Measurements from ENCODE around the gene HSDL2. TPM values are rescaled to one million over a fixed set of nuclear protein-coding genes. Genes with fewer than 3 reads are reported as not detected.

Gene HSDL2
- total RNA-seq, 1 donor from 2014 or later: 26.5 TPM

DNA sequence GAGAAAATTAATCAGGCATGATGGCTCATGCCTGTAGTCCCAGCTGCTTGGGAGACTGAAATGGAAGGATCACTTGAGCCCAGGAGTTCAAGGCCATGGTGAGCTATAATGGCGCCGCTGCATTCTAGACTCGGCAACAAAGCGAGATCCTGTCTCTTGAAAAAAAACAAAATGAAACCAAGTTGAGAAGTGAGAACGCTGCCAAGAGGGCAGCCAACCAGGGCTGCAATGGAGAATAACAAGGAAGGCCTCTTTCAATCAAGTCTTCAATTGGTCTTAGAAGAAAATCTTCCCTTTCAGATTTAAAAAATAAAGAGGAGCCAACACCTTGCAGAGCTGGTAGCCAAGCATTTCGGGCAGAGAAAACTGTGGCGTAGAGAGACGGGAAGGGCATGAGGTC, 121.4 kb downstream of the HSDL2 start:
- H3K4me3 Mint-ChIP-seq: no peak overlapping the region
- no peak for DNase-seq (ENCODE audit: low spot score in 2 of 2, unreplicated experiment in 2 of 2)
- TF ChIP-seq, protein P1, sequence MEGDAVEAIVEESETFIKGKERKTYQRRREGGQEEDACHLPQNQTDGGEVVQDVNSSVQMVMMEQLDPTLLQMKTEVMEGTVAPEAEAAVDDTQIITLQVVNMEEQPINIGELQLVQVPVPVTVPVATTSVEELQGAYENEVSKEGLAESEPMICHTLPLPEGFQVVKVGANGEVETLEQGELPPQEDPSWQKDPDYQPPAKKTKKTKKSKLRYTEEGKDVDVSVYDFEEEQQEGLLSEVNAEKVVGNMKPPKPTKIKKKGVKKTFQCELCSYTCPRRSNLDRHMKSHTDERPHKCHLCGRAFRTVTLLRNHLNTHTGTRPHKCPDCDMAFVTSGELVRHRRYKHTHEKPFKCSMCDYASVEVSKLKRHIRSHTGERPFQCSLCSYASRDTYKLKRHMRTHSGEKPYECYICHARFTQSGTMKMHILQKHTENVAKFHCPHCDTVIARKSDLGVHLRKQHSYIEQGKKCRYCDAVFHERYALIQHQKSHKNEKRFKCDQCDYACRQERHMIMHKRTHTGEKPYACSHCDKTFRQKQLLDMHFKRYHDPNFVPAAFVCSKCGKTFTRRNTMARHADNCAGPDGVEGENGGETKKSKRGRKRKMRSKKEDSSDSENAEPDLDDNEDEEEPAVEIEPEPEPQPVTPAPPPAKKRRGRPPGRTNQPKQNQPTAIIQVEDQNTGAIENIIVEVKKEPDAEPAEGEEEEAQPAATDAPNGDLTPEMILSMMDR (IDR thresholded peaks at IDR 0.05; ENCODE audit: unreplicated experiment): no peak
- peaks cover 20% of the 10 kb centered on the region for H3K36me3 Mint-ChIP-seq
- H3K27ac Mint-ChIP-seq: no peak overlapping the region
- H3K4me1 Mint-ChIP-seq: no peaks in the 10 kb centered on the region
- no peaks in the 10 kb centered on the region for H3K27me3 Mint-ChIP-seq (ENCODE audit: low read depth)
- H3K9me3 Mint-ChIP-seq: peaks cover 10% of the 10 kb centered on the region

DNA sequence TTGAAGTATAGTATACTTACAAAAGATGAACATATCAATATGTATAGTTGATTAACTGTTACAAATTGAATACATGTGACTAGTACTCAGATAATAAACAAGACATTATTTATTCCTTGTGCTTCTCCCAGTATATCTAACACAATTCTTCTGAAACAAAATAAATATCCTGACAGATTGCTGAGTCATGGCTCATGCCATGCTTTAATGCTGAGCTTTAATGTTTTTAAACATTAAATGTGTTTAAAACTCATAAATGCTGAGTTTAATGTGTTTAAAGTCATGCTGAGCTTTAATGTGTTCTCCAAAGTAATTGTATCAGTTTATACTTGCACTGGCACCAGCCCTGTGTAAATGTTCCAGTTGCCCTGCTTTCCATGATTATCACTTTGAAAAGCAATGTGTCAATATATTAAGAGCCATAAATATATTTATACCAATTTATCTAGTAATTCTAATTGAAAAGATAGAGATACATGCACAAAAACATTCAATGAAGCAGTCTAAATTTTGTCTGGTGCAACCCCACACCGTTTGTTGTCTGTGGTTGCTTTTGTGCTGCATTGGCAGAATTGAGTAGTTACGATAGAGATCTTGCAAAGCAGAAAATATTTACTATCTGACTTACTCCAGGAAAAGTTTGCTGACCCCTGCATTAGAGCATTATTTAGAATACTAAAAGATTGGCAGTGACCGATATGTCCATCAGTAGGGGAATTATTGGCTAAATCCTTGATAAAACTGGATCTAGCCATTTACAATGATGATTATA, 122.5 kb downstream of the HSDL2 start:
- H3K4me3 Mint-ChIP-seq: no peak overlapping the region
- no peak overlapping the region for H3K27ac Mint-ChIP-seq
- H3K9me3 Mint-ChIP-seq: peaks cover 10% of the 10 kb centered on the region
- H3K36me3 Mint-ChIP-seq: peaks cover 20% of the 10 kb centered on the region
- DNase-seq (ENCODE audit: low spot score in 2 of 2, unreplicated experiment in 2 of 2): no peak
- no peaks in the 10 kb centered on the region for H3K4me1 Mint-ChIP-seq
- H3K27me3 Mint-ChIP-seq (ENCODE audit: low read depth): no peaks in the 10 kb centered on the region
- TF ChIP-seq, protein P1 (IDR thresholded peaks at IDR 0.05; ENCODE audit: unreplicated experiment): no peak

DNA sequence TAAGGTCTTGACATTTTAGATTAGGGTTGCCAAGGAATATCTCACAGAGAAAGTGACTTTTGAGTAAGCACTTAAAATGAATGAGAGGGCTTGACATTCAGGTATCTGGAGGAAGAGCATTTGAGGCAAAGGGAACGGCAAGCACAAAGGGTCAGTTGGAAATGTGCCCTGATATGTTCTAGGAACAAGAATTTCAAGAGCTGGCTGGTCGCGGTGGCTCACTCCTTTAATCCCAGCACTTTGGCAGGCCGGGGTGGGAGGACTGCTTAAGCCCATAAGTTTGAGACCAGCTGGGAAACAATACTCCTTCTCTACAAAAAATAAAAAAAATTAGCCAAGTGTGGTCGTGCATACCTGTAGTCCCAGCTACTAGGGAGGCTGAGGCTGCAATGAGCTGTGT, 123.3 kb downstream of the HSDL2 start:
- Mint-ChIP-seq H3K9me3 (peaks cover 10% of the 10 kb centered on the region), H3K4me1 (no peaks in the 10 kb centered on the region), H3K4me3 (no peak overlapping the region), H3K36me3 (peaks cover 20% of the 10 kb centered on the region), H3K27ac (no peak overlapping the region), H3K27me3 (ENCODE audit: low read depth) (no peaks in the 10 kb centered on the region)
- no peak for DNase-seq (ENCODE audit: low spot score in 2 of 2, unreplicated experiment in 2 of 2)
- TF ChIP-seq, protein P1 (IDR thresholded peaks at IDR 0.05; ENCODE audit: unreplicated experiment): no peak

DNA sequence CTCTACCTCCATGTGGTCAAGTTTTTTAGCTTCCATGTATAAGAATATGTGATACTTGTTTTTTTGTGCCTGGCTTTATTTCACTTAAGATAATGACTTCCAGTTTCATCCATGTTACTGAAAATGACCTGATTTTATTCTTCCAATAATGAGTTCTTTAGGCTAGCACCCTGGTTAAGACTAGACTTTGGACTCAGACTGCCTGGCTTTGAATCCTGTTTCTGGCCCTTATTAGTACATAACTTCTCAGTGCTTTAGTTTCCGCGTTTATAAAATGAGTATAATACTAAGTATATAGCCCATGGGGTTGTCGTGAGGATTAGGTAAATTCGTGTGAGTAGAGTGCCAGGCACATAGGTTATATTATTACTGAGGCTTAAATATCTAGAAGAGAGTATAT, 125.2 kb downstream of the HSDL2 start:
- Mint-ChIP-seq H3K4me3 (no peak overlapping the region), H3K27me3 (ENCODE audit: low read depth) (no peaks in the 10 kb centered on the region), H3K4me1 (no peaks in the 10 kb centered on the region), H3K27ac (no peak overlapping the region), H3K9me3 (peaks cover 4% of the 10 kb centered on the region), H3K36me3 (peaks cover 13% of the 10 kb centered on the region)
- TF ChIP-seq, protein P1 (IDR thresholded peaks at IDR 0.05; ENCODE audit: unreplicated experiment): no peak
- DNase-seq (ENCODE audit: low spot score in 2 of 2, unreplicated experiment in 2 of 2): no peak

DNA sequence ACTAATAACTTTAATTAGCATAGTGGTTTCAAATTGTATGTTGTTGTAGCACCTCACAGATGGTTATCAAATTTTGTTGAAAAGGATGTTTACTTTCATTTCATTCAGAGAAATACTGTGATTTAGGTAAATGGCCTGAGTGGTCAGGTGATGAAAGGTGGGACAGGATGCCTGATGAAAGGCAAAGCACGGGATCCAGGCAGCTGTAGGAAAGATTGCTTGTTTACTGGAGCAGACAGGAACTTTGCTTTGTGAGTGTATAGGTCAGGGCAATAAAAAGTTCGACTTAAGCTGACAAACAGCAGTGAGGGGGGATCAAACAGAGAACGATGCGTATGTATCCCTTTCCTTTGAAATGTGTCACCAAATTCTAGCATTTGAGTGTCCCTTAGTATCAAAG, 125.7 kb downstream of the HSDL2 start:
- peaks cover 4% of the 10 kb centered on the region for H3K9me3 Mint-ChIP-seq
- no peaks in the 10 kb centered on the region for H3K27me3 Mint-ChIP-seq (ENCODE audit: low read depth)
- DNase-seq (ENCODE audit: low spot score in 2 of 2, unreplicated experiment in 2 of 2): no peak
- no peaks in the 10 kb centered on the region for H3K4me1 Mint-ChIP-seq
- TF ChIP-seq, protein P1 (IDR thresholded peaks at IDR 0.05; ENCODE audit: unreplicated experiment): no peak
- peaks cover 13% of the 10 kb centered on the region for H3K36me3 Mint-ChIP-seq
- H3K4me3 Mint-ChIP-seq: no peak overlapping the region
- H3K27ac Mint-ChIP-seq: no peak overlapping the region
